ENCODE measurements around the gene FRMD3.

DNA sequence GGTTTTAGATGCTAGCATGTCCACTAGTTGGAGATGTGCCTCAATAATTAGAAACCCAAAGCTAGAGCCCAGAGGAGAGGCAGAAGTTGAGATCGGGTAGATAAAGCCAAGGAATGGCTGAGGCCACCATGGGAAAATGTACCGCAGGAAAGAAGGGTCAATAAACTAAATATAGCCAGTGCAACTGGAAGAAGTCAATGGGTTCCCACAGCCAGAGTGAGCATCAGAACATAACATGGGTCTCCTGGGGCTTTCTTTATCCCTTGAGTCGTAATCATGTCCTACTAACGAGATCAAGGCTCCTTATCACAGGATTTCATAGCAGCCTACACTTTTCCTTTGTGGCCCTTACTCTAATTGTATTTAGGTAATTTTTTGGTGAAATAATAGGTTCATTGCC lies 61.7 kb downstream of the FRMD3 start:
- TF ChIP-seq, protein P1, sequence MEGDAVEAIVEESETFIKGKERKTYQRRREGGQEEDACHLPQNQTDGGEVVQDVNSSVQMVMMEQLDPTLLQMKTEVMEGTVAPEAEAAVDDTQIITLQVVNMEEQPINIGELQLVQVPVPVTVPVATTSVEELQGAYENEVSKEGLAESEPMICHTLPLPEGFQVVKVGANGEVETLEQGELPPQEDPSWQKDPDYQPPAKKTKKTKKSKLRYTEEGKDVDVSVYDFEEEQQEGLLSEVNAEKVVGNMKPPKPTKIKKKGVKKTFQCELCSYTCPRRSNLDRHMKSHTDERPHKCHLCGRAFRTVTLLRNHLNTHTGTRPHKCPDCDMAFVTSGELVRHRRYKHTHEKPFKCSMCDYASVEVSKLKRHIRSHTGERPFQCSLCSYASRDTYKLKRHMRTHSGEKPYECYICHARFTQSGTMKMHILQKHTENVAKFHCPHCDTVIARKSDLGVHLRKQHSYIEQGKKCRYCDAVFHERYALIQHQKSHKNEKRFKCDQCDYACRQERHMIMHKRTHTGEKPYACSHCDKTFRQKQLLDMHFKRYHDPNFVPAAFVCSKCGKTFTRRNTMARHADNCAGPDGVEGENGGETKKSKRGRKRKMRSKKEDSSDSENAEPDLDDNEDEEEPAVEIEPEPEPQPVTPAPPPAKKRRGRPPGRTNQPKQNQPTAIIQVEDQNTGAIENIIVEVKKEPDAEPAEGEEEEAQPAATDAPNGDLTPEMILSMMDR (IDR thresholded peaks at IDR 0.05): no peak
- TF ChIP-seq POLR2A (IDR thresholded peaks at IDR 0.05): no peak

All from body of pancreas (tissue), 4 donors.